ENCODE data around the gene SLC35F2.
"Not testable (repeated sequence)": the region's sequence is repeated elsewhere in the genome, so short reads cannot be mapped to it uniquely, and the experiment has no call there.

SLC35F2 gene

DNA sequence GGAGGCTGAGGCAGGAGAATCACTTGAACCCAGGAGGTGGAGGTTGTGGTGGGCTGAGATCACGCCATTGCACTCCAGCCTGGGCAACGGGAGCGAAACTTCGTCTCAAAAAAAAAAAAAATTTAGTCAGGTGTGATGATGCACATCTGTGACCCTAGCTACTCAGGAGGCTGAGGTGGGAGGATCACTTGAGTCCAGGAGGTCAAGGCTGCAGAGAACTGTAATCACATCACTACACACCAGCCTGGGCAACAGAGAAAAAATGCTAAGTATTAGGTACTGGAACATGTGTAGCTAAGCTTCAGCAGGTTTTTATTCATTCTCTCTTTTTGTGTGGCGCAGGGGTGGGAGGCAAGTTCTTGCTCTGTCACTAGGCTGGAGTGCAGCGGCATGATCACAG, 82.5 kb downstream of the SLC35F2 start:
- H3K79me1 ChIP-seq (ENCODE audit: low read length), result no peaks in the 10 kb centered on the region
- no peaks in the 10 kb centered on the region for H3K27me3 ChIP-seq (ENCODE audit: insufficient read depth, low read length)
- WGBS (ENCODE audit: extremely low coverage, insufficient coverage, insufficient read length), result no CpG with 5 or more reads among the region's 6 CpGs
- H2AFZ ChIP-seq (ENCODE audit: insufficient read depth, low read length, poor library complexity), result no peak overlapping the region
- H4K8ac ChIP-seq (ENCODE audit: low read depth, low read length), result no peak overlapping the region
- H3K23ac ChIP-seq (ENCODE audit: low read length), result no peak overlapping the region
- H2BK120ac ChIP-seq (ENCODE audit: insufficient read depth, low read length, poor library complexity), result no peak overlapping the region
- no peak overlapping the region for H2AK5ac ChIP-seq (ENCODE audit: low read length)
- H3K27ac ChIP-seq (ENCODE audit: low read depth, low read length), result no peak overlapping the region
- H3K9ac ChIP-seq (ENCODE audit: low read length), result no peak overlapping the region
- no peaks in the 10 kb centered on the region for H3K9me3 ChIP-seq (ENCODE audit: insufficient read depth, low read depth, low read length)
- H3K4me3 ChIP-seq (ENCODE audit: low read depth, low read length), result no peak overlapping the region
- peak overlapping the region; percentile 49 for H2BK12ac ChIP-seq (ENCODE audit: low read length)
- no peak overlapping the region for H3K14ac ChIP-seq (ENCODE audit: low read length)
- H3K4me2 ChIP-seq (ENCODE audit: low read length), result no peak overlapping the region
- H3K79me2 ChIP-seq (ENCODE audit: control insufficient read depth, insufficient read depth, low read length, poor library complexity), result no peaks in the 10 kb centered on the region
- H4K91ac ChIP-seq (ENCODE audit: low read depth, low read length), result peak overlapping the region; percentile 37
- H4K12ac ChIP-seq (ENCODE audit: low read depth, low read length), result peak overlapping the region; percentile 54
- H3K4ac ChIP-seq (ENCODE audit: low read depth, low read length), result no peak overlapping the region
- H3K4me1 ChIP-seq (ENCODE audit: control insufficient read depth in 1 of 2, insufficient read depth in 2 of 2, low read length in 2 of 2), result peaks cover 0 to 2% of the 10 kb centered on the region in 2 experiments
- no peak overlapping the region for H2BK5ac ChIP-seq (ENCODE audit: low read depth, low read length, poor library complexity)
- no peaks in the 10 kb centered on the region for H3K36me3 ChIP-seq (ENCODE audit: control insufficient read depth in 1 of 2, insufficient read depth in 2 of 2, low read length in 2 of 2)
- no peak overlapping the region for H3K18ac ChIP-seq (ENCODE audit: low read length)
- DNase-seq, result no peak

- peak; percentile 94 for DNase-seq
- Histone ChIP-seq H2BK12ac (ENCODE audit: low read length) (no peak overlapping the region), H3K79me2 (ENCODE audit: control insufficient read depth, insufficient read depth, low read length, poor library complexity) (no peaks in the 10 kb centered on the region), H3K4me3 (ENCODE audit: low read depth, low read length) (no peak overlapping the region), H3K27ac (ENCODE audit: low read depth, low read length) (peak overlapping the region; percentile 14), H3K23ac (ENCODE audit: low read length) (no peak overlapping the region), H4K8ac (ENCODE audit: low read depth, low read length) (no peak overlapping the region), H3K9ac (ENCODE audit: low read length) (no peak overlapping the region), H3K4me1 (ENCODE audit: control insufficient read depth in 1 of 2, insufficient read depth in 2 of 2, low read length in 2 of 2) (peaks cover 0 to 6% of the 10 kb centered on the region in 2 experiments), H3K4me2 (ENCODE audit: low read length) (no peak overlapping the region), H2AFZ (ENCODE audit: insufficient read depth, low read length, poor library complexity) (no peak overlapping the region), H3K4ac (ENCODE audit: low read depth, low read length) (no peak overlapping the region), H4K12ac (ENCODE audit: low read depth, low read length) (no peak overlapping the region), H3K14ac (ENCODE audit: low read length) (no peak overlapping the region), H3K79me1 (ENCODE audit: low read length) (peaks cover 1% of the 10 kb centered on the region), H2AK5ac (ENCODE audit: low read length) (no peak overlapping the region), H2BK5ac (ENCODE audit: low read depth, low read length, poor library complexity) (no peak overlapping the region), H3K36me3 (ENCODE audit: control insufficient read depth in 1 of 2, insufficient read depth in 2 of 2, low read length in 2 of 2) (no peaks in the 10 kb centered on the region), H4K91ac (ENCODE audit: low read depth, low read length) (no peak overlapping the region), H3K18ac (ENCODE audit: low read length) (no peak overlapping the region), H2BK120ac (ENCODE audit: insufficient read depth, low read length, poor library complexity) (no peak overlapping the region), H3K9me3 (ENCODE audit: insufficient read depth, low read depth, low read length) (no peaks in the 10 kb centered on the region), H3K27me3 (ENCODE audit: insufficient read depth, low read length) (no peaks in the 10 kb centered on the region)
- no CpG with 5 or more reads among the region's 3 CpGs for WGBS (ENCODE audit: extremely low coverage, insufficient coverage, insufficient read length)
These were observed 88.0 kb downstream of the SLC35F2 start for GRCh38 chr11:107770551-107770951.

- no peak overlapping the region for H4K91ac ChIP-seq (ENCODE audit: low read depth, low read length)
- WGBS (ENCODE audit: extremely low coverage, insufficient coverage, insufficient read length), result no CpG with 5 or more reads among the region's 3 CpGs
These were observed 89.4 kb downstream of the SLC35F2 start for GRCh38 chr11:107769189-107769588.

GRCh38 chr11:107758719-107759355, 99.8 kb downstream of the SLC35F2 start:
- no CpG with 5 or more reads among the region's 7 CpGs for WGBS (ENCODE audit: extremely low coverage, insufficient coverage, insufficient read length)
- not testable (repeated sequence) for H2BK5ac ChIP-seq (ENCODE audit: low read depth, low read length, poor library complexity); H2AK5ac ChIP-seq (ENCODE audit: low read length); H4K91ac ChIP-seq (ENCODE audit: low read depth, low read length); H3K9ac ChIP-seq (ENCODE audit: low read length); H4K8ac ChIP-seq (ENCODE audit: low read depth, low read length); H2AFZ ChIP-seq (ENCODE audit: insufficient read depth, low read length, poor library complexity); H3K79me2 ChIP-seq (ENCODE audit: control insufficient read depth, insufficient read depth, low read length, poor library complexity); H3K79me1 ChIP-seq (ENCODE audit: low read length); H3K14ac ChIP-seq (ENCODE audit: low read length); DNase-seq; H3K9me3 ChIP-seq (ENCODE audit: insufficient read depth, low read depth, low read length); H3K4ac ChIP-seq (ENCODE audit: low read depth, low read length); H3K4me2 ChIP-seq (ENCODE audit: low read length); H3K23ac ChIP-seq (ENCODE audit: low read length); H3K4me3 ChIP-seq (ENCODE audit: low read depth, low read length); H3K27ac ChIP-seq (ENCODE audit: low read depth, low read length); H2BK120ac ChIP-seq (ENCODE audit: insufficient read depth, low read length, poor library complexity); H4K12ac ChIP-seq (ENCODE audit: low read depth, low read length); H2BK12ac ChIP-seq (ENCODE audit: low read length); H3K36me3 ChIP-seq (ENCODE audit: control insufficient read depth in 1 of 2, insufficient read depth in 2 of 2, low read length in 2 of 2); H3K27me3 ChIP-seq (ENCODE audit: insufficient read depth, low read length); H3K18ac ChIP-seq (ENCODE audit: low read length); H3K4me1 ChIP-seq (ENCODE audit: control insufficient read depth in 1 of 2, insufficient read depth in 2 of 2, low read length in 2 of 2)

More at GRCh38 chr11:107769189-107769588, 89.4 kb downstream of the SLC35F2 start:
- Histone ChIP-seq H3K4ac (ENCODE audit: low read depth, low read length) (no peak overlapping the region), H3K9me3 (ENCODE audit: insufficient read depth, low read depth, low read length) (no peaks in the 10 kb centered on the region), H3K4me3 (ENCODE audit: low read depth, low read length) (no peak overlapping the region), H3K36me3 (ENCODE audit: control insufficient read depth in 1 of 2, insufficient read depth in 2 of 2, low read length in 2 of 2) (no peaks in the 10 kb centered on the region), H3K18ac (ENCODE audit: low read length) (no peak overlapping the region), H3K27me3 (ENCODE audit: insufficient read depth, low read length) (no peaks in the 10 kb centered on the region), H3K4me1 (ENCODE audit: control insufficient read depth in 1 of 2, insufficient read depth in 2 of 2, low read length in 2 of 2) (peaks cover 0 to 6% of the 10 kb centered on the region in 2 experiments), H2AK5ac (ENCODE audit: low read length) (no peak overlapping the region), H3K79me1 (ENCODE audit: low read length) (peaks cover 1% of the 10 kb centered on the region), H3K9ac (ENCODE audit: low read length) (no peak overlapping the region), H4K8ac (ENCODE audit: low read depth, low read length) (no peak overlapping the region), H4K12ac (ENCODE audit: low read depth, low read length) (no peak overlapping the region), H3K4me2 (ENCODE audit: low read length) (no peak overlapping the region), H2AFZ (ENCODE audit: insufficient read depth, low read length, poor library complexity) (no peak overlapping the region), H2BK120ac (ENCODE audit: insufficient read depth, low read length, poor library complexity) (no peak overlapping the region), H2BK12ac (ENCODE audit: low read length) (no peak overlapping the region), H3K14ac (ENCODE audit: low read length) (no peak overlapping the region), H3K23ac (ENCODE audit: low read length) (peak overlapping the region; percentile 11), H3K79me2 (ENCODE audit: control insufficient read depth, insufficient read depth, low read length, poor library complexity) (no peaks in the 10 kb centered on the region), H2BK5ac (ENCODE audit: low read depth, low read length, poor library complexity) (no peak overlapping the region), H3K27ac (ENCODE audit: low read depth, low read length) (no peak overlapping the region)
- peak; percentile 56 to 78 for DNase-seq
